ENCODE data around the gene PTGFRN.

PTGFRN gene

GRCh38 chr1:116940814-116941599 is 31.3 kb downstream of the PTGFRN start:
- in situ Hi-C loops (cut with MboI; ENCODE audit: low sequenced_read_pairs) = no loop called here

GRCh38 chr1:116941670-116942069 is 32.0 kb downstream of the PTGFRN start:
- in situ Hi-C loops (cut with MboI; ENCODE audit: low sequenced_read_pairs) = no loop called here

- in situ Hi-C loops (cut with MboI; ENCODE audit: low sequenced_read_pairs) = no loop called here
Measured at GRCh38 chr1:116942344-116942743, 32.6 kb downstream of the PTGFRN start.

GRCh38 chr1:116943438-116943837 is 33.7 kb downstream of the PTGFRN start:
- in situ Hi-C loops (cut with MboI; ENCODE audit: low sequenced_read_pairs) = no loop called here

GRCh38 chr1:116944613-116945012 is 34.9 kb downstream of the PTGFRN start:
- in situ Hi-C loops (cut with MboI; ENCODE audit: low sequenced_read_pairs) = no loop called here

GRCh38 chr1:116945421-116945820 is 35.7 kb downstream of the PTGFRN start:
- in situ Hi-C loops (cut with MboI; ENCODE audit: low sequenced_read_pairs) = no loop called here

GRCh38 chr1:116945996-116946395 is 36.3 kb downstream of the PTGFRN start:
- in situ Hi-C loops (cut with MboI; ENCODE audit: low sequenced_read_pairs) = no loop called here

GRCh38 chr1:116947092-116947860 is 37.6 kb downstream of the PTGFRN start:
- in situ Hi-C loops (cut with MboI; ENCODE audit: low sequenced_read_pairs) = no loop called here

GRCh38 chr1:116948046-116948445 is 38.3 kb downstream of the PTGFRN start:
- in situ Hi-C loops (cut with MboI; ENCODE audit: low sequenced_read_pairs) = no loop called here

GRCh38 chr1:116948642-116949041 is 38.9 kb downstream of the PTGFRN start:
- in situ Hi-C loops (cut with MboI; ENCODE audit: low sequenced_read_pairs) = no loop called here

GRCh38 chr1:116949213-116949985 is 39.7 kb downstream of the PTGFRN start:
- in situ Hi-C loops (cut with MboI; ENCODE audit: low sequenced_read_pairs) = no loop called here

- in situ Hi-C loops (cut with MboI; ENCODE audit: low sequenced_read_pairs) = no loop called here
Measured at GRCh38 chr1:116950517-116951199, 40.9 kb downstream of the PTGFRN start.

GRCh38 chr1:116951200-116951935 is 41.7 kb downstream of the PTGFRN start:
- in situ Hi-C loops (cut with MboI; ENCODE audit: low sequenced_read_pairs) = no loop called here

GRCh38 chr1:116952738-116953275 is 43.1 kb downstream of the PTGFRN start:
- in situ Hi-C loops (cut with MboI; ENCODE audit: low sequenced_read_pairs) = no loop called here

- in situ Hi-C loops (cut with MboI; ENCODE audit: low sequenced_read_pairs) = no loop called here
Measured at GRCh38 chr1:116954440-116954839, 44.7 kb downstream of the PTGFRN start.

- in situ Hi-C loops (cut with MboI; ENCODE audit: low sequenced_read_pairs) = no loop called here
Measured at GRCh38 chr1:116956378-116956777, 46.7 kb downstream of the PTGFRN start.

GRCh38 chr1:116957646-116958045 is 47.9 kb downstream of the PTGFRN start:
- in situ Hi-C loops (cut with MboI; ENCODE audit: low sequenced_read_pairs) = no loop called here

- in situ Hi-C loops (cut with MboI; ENCODE audit: low sequenced_read_pairs) = no loop called here
Measured at GRCh38 chr1:116958110-116958509, 48.4 kb downstream of the PTGFRN start.

GRCh38 chr1:116958977-116959376 is 49.3 kb downstream of the PTGFRN start:
- in situ Hi-C loops (cut with MboI; ENCODE audit: low sequenced_read_pairs) = no loop called here

- in situ Hi-C loops (cut with MboI; ENCODE audit: low sequenced_read_pairs) = no loop called here
Measured at GRCh38 chr1:116961606-116962005, 51.9 kb downstream of the PTGFRN start.
